ENCODE results near the gene CD33.
A peak's percentile ranks its signal among the peaks of the same experiment; 100 is the strongest.

Gene CD33

DNA sequence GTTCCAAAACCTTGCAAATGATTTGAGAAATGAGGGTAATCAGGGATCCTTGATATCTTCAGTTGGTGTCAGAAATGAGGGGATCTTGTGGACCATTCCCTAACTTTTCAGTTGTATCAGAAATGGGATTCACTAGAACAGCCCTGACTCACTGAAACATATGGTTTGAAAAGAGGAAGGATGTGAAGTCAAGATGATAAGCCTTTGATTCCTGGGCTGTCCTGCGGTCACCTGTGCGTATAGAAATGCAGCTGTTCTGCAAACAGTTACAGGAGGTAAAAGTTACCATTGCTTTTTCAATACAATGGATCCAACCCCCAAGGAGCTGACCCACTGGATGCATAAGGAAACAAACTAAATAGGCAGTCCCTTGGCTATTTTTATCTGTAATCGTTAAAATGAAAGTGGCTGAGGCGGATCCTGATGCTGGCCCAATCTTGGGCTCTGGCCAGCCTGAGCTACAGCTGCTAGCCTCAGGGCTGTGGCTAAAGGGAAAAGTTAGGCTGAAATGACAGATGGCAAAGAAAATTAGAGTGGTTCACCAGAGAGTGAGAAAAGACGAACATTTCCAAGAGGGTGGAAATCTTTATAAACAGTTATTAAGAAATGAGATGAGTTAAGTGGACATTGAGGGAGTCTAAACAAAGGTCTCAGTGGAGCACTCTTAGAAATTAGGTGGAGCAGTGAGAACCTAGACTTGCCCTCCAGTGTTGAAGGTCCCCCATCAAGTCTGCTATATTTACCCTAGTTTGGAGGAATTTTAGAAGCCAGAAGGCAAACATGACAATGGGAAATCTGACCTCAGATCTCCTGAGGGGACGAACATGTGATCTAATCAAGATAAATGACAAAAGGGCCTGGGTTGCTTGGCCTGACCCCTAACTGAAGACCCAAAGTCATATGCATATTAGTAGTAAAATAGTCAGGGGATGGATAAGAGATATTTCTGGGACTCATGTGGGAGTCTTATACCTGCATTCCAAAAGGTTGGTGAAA is 33.6 kb downstream of the CD33 start:
- DNase-seq (ENCODE audit: low read depth in 2 of 2), result no peak

DNA sequence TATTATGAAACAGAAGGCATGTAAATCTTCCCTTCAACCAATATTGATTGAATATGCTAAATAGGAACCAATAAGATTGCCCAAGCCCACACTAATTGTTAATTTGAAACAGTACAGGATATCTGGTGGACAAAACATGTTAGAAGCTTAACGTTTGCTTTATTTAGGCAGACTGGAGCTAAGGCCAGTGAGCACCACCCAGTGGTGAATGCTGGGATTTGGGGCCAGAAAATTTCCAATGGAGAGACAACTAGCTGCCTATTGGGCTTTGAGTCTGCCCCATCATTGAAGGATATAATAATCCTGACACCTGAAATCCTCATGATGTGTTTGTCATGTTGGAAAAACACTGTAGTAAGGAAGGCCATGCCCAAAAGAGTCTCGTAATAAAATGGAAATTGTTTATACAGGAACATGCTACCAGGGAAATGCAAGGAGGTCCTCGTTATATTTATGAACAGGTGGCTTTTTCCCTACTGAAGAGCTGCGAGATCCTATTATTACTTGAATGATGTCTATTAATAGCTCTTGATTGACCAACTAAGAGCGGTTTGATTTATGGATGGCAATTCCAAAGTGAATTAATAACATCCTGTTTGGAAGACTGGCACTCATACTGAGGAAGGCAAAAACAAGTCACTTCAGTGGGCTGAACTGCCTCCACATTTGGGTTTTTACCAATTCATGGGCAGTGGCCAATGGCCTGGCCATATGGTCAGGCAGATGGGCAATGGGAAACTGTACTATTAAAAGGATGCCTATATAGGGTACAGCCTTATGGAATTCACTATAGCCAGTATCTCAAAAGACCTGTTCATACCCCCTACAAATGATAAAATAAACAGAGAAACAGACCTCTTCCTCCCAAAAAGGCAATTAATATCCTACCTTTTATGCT is 34.7 kb downstream of the CD33 start:
- no peak for DNase-seq (ENCODE audit: low read depth in 2 of 2)

DNA sequence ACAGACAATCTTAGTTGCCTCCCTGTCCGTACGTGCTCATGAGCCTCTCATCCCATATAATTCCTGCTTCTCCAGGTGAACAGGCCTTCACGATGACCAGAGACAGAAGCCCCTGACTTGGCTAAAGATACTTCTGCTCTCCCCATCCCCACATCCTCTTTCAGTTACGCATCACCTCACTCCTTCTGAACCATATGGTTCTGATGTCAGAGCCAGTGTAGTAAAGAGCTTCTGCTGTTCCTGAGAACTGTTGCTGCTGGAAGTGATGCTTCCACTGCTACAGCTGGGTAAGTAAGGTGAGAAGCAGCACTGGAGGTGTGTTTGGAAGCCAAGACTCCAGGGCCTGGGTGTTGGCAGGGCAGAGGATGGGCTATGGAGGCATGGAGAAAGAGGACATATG is 38.9 kb downstream of the CD33 start:
- DNase-seq (ENCODE audit: low read depth in 2 of 2), result no peak

DNA sequence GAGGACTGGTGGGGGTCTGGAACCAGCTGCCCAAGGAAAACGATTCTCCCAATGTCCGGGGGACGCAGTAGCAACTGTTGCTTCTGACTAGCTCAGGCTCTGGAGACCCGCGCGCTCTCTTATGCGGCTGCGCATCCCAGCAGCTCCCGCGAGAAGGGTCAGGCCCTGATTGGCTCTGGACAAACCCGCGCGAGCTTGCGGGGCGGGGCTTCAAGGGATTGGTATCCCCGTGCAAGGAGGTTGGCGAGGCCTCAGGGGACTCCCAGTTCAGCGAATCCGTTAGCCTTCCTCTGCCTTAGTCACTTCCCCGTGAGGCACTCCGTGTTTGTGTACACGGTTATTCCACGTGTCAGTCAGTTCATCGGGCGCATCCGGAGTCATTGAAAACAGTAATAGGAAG is 46.2 kb downstream of the CD33 start:
- no peak for DNase-seq (ENCODE audit: low read depth in 2 of 2)

DNA sequence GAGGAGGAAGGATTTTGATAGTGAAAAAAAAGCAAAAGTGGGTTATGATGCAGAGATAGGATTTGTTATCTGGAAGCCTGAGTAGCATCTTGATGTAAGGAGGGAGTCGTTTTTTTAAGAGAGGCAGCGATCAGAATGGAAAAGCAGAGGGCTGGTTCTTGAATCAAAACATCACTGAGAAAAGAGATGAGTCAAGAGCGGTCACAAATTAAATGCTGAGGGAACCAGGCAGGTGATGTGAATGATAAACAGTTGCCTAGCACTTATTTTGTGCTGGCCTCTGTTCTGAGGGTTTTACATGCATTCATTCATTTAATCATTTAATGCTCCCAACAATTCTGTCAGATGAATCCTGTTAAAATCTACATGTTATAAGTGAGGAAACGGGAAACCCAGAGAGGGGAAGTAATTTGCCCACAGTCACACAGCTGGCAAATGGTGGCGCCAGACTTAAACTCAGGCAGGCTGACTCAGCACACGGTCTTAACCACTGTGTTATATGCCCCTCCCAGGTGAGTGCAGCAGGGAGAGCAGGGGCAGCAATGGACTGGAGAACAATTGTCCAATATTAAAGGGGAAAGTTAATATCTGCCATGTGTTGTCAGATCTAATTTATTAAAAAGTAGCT is 47.4 kb downstream of the CD33 start:
- DNase-seq (ENCODE audit: low read depth in 2 of 2), result peak in 1 of 2 donors; percentile 30

DNA sequence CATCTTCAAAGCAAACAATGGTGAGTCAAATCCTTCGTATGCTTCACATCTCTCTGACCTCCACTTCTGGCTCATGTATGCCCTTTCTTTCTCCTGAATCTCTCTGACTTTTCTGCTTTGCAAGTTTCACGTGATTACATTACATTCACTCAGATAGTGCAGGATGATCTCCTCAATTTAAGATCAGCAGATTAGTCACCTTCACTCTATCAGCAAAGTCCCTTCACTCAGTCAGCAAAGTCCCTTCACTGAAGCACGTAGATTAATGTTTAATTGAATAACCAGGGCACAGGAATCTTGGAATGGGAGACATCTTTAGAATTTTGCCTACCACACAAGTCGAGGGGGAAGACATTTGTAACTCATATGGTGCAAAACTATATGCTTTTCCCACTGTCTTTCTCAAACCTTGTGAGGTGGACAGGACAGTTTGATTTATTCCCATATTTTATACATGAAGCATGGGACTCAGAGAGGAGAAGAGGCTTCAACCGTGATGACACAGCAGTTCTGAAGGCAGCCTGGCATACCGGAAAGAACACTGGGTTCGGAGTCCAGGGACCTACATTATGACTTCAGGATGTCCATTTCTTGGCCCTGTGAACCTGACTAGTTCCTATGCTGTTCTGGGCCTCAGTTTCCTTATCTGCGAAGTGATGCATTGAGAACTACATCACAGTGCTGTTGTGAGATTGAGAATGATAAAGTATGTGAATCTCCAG is 49.3 kb downstream of the CD33 start:
- no peak for DNase-seq (ENCODE audit: low read depth in 2 of 2)

DNA sequence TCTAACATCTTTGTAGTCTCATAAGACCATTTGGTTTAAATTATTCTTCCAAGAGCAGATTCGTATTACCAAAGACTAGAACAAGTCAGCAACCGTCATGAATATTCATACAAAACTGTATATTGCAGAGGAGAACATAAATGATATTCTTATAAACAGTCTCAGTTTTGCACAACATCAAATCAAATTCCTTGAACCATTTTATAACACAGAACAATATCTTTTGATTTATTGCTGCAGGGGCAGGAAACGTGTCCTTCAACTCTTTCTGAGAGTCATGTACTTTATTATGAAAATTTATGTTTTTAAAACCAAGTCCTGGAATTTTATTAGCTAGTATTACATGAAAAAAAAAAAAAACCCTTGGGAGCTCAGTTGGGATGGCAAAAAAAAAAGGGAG is 52.2 kb downstream of the CD33 start:
- DNase-seq (ENCODE audit: low read depth in 2 of 2), result no peak

DNA sequence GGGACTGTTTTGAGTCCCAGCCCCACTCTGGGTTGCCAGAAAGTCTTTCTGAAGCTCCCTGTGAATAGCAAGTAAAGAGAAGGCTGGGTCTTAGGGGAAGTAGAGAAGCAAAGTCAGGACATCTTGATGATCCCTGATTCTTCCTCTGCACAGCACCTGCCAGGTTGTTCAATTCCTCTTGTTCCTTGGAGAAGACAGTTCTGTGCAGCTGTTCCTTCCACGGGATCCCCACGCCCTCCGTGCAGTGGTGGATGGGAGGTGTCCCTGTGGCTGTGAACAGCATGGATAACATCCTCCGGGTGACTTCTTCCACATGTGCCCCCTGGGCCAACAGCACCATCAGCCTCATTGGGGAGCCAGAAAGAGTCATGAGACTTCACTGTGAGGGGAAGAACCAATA is 57.5 kb downstream of the CD33 start:
- no peak for DNase-seq (ENCODE audit: low read depth in 2 of 2)

DNA sequence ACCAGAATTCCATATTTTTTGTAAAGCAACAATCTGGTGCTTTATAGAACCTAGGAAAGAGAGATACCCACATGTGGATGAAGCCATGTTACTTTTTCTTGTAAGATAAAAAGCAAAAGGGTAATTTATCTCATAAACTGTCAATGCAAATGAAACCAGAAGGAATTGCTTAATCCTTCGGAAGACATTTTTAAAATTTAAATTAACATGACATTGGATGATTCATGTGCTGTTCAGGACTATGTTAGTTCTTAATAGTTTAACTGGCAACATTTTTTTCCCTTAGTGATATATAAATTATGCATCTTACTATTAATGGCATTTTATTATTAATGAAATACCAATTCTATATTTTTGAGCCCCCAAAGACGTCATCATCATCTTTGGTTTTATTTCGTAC is 60.8 kb downstream of the CD33 start:
- DNase-seq (ENCODE audit: low read depth in 2 of 2), result no peak
